ENCODE measurements around the gene AKT3.
"Not testable (repeated sequence)": the region's sequence is repeated elsewhere in the genome, so short reads cannot be mapped to it uniquely, and the experiment has no call there.

Gene AKT3

GRCh38 chr1:243837907-243838535, 12.0 kb downstream of the AKT3 start:
- no peak for DNase-seq

- no peak for DNase-seq
These were observed 15.9 kb downstream of the AKT3 start for GRCh38 chr1:243834130-243834529.

DNA sequence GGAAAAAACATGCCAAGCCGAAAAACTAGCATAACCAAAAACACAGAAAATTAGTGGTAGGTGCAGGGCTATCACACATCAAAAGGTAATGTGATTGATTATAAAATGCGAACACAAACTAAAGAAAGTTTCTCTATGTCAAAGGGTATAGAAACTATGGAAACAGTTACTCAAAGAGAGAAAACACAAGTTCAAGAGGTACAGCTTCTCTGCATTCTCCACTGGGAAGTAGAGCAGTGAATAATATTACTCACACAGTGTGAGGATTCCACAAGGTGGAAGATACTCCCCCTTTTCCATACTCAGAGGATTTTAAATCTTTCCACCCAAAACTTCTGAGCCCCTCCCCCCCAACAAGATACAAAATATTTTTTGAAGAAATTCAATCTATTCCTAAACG, 18.6 kb downstream of the AKT3 start:
- DNase-seq = no peak

- no peak for DNase-seq
These were observed 22.8 kb downstream of the AKT3 start for GRCh38 chr1:243827206-243827605.

GRCh38 chr1:243824907-243825306, 25.1 kb downstream of the AKT3 start:
- not testable (repeated sequence) for DNase-seq

DNA sequence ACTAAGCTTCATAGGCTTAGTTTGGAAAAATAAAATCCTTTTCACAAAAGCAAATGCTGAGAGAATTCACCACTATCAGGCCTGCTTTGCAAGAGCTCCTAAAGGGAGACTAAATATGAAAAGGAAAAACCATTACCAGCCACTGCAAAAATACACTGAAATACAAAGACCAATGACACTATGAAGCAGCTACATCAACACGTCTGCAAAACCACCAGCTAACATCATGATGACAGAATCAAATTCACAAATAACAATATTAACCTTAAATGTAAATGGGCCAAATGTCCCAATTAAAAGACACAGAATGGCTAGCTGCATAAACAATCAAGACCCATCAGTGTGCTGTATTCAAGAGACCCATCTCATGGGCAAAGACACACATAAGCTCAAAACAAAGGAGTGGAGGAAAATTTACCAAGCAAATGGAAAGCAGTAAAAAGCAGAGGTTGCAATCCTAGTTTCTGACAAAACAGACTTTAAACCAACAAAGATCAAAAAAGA, 28.8 kb downstream of the AKT3 start:
- DNase-seq = no peak

GRCh38 chr1:243819438-243819839, 30.6 kb downstream of the AKT3 start:
- DNase-seq = no peak

DNA sequence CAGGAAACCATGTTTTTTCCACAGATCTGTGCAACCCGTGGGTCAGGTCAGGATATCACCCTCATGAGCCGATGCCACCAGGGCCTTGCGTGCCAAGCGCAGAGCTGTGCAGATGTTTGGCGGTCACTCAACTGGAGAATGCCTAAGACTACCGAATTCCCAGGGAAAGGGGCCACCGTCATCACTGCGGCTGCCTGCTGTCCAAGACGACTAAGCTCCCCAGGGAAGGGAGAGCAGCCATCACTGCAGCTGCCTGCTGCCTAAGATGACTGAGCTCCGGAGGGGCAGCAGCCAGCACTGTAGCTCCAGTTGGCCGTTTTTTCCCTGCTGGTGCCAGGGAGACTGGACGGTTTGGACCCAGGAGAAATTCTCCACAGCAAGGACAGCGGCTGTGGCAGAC, 31.1 kb downstream of the AKT3 start:
- DNase-seq = no peak

DNA sequence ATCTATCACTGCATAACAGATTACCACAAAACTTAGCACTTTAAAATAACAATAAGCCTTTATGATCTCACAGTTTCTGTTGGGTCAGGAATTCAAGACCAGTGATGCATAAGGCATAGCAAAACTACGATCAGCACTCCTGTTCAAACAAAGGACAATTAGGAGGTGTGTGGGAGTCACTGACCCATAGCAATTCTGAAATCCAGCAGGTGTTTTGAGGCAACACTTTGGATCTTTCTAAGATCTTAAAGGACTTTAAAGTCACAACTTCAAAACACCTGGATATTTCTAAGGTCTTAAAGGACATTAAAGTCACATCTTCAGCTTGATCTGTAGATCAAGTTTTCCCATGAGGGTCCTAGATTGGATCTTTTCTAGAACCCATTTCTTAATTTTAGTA, 35.3 kb downstream of the AKT3 start:
- no peak for DNase-seq

DNA sequence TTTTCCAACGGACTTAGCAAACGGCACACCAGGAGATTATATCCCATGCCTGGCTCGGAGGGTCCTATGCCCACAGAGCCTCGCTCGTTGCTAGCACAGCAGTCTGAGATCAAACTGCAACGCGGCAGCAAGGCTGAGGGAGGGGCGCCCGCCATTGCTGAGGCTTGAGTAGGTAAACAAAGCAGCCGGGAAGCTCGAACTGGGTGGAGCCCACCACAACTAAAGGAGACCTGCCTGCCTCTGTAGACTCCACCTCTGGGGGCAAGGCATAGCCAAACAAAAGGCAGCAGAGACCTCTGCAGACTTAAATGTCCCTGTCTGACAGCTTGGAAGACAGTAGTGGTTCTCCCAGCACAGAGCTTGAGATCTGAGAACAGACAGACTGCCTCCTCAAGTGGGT, 42.7 kb downstream of the AKT3 start:
- DNase-seq = peak; percentile 30

DNA sequence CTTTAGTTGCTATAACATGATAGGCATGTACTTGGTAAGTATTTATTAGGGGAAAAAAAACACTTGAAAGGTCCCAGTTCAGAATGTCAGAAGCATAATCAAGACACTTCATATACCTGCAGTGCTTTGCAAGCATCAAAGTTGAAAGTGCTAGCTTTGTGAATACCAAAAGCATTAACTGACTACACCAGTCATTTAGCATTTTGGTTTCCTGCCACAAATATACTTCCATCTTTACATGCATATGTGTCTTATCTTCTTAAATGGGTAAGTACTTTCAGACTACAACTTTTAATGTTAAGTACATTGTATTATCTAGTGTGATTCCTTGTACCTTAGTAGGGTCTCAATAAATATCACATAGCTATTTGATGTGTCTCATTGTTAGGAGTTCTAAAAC, 43.7 kb downstream of the AKT3 start:
- DNase-seq = no peak

DNA sequence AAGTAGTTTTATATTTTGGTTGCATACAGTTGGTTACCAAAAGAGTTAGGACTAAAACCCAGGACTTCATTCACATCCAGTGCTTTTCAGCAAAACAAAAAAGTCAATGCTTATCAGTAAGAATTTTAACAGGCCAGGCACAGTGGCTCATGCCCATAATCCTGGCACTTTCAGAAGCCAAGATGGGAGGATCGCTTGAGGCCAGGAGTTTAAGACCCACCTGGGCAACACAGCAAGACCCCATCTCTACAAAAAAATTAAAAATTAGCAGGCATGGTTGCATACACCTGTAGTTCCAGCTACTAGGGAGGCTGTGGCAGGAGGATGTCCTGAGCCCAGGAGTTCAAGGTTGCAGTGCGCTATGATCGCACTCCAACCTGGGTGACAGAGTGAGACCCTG, 47.3 kb downstream of the AKT3 start:
- no peak for DNase-seq

- no peak for DNase-seq
These were observed 48.7 kb downstream of the AKT3 start for GRCh38 chr1:243801378-243801777.

DNA sequence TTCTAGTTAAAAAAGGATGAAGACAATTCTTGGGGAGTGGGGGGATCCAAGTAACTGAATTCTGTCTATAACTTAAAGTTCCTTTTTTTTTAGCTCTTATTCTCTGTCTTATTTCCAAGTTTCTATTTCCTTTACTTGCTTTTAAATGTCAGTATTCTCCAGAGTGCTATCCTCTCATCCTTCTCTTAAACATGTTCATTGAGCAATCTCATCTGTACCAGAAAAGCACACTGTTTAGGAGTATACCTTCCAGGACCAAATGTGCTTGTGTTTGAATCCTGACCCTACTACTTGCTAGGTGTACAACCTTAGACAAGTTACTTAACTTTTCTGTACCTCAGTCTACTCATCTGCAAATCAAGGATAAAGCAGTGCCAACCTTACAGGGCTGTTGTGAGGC, 50.1 kb downstream of the AKT3 start:
- DNase-seq = no peak

DNA sequence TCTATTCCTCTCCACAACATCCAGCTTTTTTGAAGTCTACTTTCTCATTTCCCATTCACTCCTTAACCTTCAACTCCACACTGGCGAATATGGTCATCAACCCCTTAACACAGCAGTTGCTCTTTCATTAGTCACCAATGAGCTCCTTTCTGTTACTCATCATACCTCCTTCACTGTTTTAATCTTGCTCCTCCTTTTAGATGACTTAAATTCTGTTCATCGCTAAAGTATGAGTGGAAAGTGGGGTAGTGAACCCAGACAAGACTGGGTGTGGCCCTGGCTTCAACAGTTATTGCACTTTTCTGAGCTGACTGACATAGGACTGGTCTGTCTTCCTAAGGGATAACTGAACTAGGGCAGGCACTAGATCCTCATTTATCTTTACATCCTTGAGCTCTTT, 51.3 kb downstream of the AKT3 start:
- no peak for DNase-seq

DNA sequence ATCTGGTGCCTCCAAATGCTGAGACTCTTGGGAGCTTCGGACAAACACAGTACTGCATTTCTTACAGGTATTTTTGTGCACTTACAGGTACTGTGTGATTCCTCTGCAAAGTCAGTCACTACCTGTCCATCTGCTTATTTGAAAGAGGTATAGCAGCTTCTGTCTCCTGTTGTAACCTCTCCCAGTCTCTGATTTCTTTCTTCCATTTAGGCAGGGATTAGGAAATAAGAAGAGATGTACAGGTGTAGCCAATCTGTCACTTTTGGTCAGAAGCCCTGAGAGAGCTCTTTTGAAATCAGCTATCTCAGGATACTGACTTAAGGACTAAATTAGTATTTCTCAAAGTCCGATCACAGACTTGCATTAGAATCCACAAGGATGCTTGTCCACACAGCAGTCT, 54.0 kb downstream of the AKT3 start:
- DNase-seq = no peak

DNA sequence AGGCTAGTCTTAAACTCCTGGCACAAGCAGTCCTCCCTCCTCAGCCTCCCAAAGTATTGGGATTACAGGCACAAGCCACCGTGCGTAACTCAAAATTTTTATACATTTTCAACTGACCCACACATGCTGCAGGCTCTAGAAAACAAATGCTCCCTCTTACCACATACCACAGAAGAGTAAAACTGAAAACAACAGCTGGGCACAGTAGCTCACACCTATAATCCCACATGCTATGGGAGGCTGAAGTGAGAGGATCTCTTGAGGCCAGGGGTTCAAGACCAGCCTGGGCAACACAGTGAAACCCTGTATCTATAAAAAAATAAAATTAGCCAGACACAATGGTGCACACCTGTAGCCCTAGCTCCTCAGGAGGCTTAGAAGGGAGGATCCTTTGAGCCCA, 56.7 kb downstream of the AKT3 start:
- DNase-seq = no peak

GRCh38 chr1:243792891-243793290, 57.2 kb downstream of the AKT3 start:
- DNase-seq = no peak

DNA sequence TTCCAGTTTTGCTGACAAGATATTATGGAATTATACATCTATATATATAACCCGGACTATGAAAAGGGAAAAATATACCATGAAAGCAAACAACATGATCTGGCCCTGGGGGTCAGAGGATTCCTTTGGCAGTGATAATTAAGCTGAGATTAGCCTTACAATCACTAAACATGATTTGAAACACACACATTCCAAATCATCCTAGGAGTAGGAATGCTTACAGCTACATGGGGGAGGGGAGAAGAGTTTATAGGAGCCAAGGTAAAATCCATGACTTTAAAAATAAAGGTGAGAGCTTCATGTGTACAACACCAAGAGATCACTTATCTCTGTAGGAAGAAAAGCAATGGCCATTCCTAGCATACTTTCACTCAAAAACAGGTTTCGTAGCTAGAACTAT, 57.6 kb downstream of the AKT3 start:
- DNase-seq = no peak

DNA sequence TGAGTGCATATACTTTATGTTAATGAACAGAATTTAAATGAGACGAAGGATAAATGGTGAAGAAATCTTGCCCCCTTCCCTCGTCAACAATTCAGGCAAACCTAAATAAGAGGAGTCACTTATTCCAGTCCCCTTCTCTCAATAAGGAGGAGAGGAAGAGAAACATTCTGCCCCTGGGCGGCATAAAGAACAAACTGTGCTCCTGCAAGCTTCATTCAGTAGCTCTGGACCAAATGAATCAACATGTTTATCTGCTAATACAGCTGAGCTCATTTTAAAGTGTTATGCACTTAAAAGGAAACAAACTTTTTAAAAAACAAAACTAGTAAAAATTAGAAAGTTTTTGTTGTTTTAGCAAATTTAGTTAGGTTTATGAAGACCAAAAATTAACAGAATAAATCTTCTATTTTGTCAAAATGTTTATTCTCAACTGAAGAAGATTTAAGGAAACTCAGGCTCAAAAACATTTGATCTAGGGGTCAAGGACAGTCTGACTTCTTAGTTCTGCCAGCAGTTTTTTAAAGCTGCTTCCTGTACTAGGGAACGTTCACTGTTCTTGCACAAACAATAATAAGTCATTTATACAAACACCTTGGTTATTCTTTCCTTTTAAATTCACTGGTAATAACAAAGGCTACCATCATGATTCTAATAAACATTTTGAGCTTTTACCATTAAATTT, 58.3 kb downstream of the AKT3 start:
- no peak for DNase-seq

DNA sequence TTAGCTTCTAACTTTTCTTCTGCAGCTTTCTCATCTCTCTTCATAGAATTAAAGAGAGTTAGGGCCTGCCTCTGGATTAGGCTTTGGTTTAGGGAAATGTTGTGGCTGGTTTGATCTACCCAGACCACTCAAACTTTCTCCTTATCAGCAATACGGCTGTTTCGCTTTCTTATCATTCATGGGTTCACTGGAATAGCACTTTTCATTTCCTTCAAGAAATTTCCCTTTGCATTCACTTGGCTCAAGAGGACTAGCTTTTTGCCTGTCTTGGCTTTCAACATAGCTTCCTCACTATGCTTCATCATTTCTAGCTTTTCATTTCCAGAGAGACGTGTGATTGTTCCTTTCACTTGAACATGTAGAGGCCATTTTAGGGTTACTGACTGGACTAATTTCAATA, 59.6 kb downstream of the AKT3 start:
- no peak for DNase-seq

- DNase-seq = no peak
These were observed 63.5 kb downstream of the AKT3 start for GRCh38 chr1:243786531-243786930.

GRCh38 chr1:243784506-243784905, 65.5 kb downstream of the AKT3 start:
- no peak for DNase-seq

GRCh38 chr1:243783714-243784113, 66.3 kb downstream of the AKT3 start:
- DNase-seq = no peak

Measured in activated CD4-positive, alpha-beta T cell treated with anti-CD3 and anti-CD28 coated beads, Interleukin-2, amount 50 U/mL, for 1 hour (primary cell).